Measurements from ENCODE around the gene VTI1A.

- TF ChIP-seq POLR2A (IDR thresholded peaks at IDR 0.05) (no peak), CTCF (IDR thresholded peaks at IDR 0.05) (no peak)
Measured at GRCh38 chr10:112701211-112701877, 254.3 kb downstream of the VTI1A start.
